ENCODE results near the gene CEP350.

- TF ChIP-seq, protein P1, sequence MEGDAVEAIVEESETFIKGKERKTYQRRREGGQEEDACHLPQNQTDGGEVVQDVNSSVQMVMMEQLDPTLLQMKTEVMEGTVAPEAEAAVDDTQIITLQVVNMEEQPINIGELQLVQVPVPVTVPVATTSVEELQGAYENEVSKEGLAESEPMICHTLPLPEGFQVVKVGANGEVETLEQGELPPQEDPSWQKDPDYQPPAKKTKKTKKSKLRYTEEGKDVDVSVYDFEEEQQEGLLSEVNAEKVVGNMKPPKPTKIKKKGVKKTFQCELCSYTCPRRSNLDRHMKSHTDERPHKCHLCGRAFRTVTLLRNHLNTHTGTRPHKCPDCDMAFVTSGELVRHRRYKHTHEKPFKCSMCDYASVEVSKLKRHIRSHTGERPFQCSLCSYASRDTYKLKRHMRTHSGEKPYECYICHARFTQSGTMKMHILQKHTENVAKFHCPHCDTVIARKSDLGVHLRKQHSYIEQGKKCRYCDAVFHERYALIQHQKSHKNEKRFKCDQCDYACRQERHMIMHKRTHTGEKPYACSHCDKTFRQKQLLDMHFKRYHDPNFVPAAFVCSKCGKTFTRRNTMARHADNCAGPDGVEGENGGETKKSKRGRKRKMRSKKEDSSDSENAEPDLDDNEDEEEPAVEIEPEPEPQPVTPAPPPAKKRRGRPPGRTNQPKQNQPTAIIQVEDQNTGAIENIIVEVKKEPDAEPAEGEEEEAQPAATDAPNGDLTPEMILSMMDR (optimal IDR thresholded peaks at IDR 0.05 in 1 of 3, IDR thresholded peaks at IDR 0.05 in 1 of 3, conservative IDR thresholded peaks at IDR 0.05 in 1 of 3; ENCODE audit: extremely low read depth in 1 of 3, insufficient read depth in 2 of 3, low read length in 3 of 3) = no peak
- no peak for TF ChIP-seq EZH2 (IDR thresholded peaks at IDR 0.05; ENCODE audit: low read length)
Observed at GRCh38 chr1:180061019-180061418, 106.4 kb downstream of the CEP350 start.

Measured in keratinocyte (primary cell).